GM12801 (cell line): ENCODE results near the gene TUBA1A.

Source experiments
- TF ChIP-seq, protein P1 (sequence below): IDR thresholded peaks from one replicate; pipeline ENCODE4 v1.5.1; 2011; ENCODE audit warnings: control low read depth; ENCODE audit not compliant: insufficient read length; ENCODE audit errors: extremely low read depth

Gene TUBA1A

DNA sequence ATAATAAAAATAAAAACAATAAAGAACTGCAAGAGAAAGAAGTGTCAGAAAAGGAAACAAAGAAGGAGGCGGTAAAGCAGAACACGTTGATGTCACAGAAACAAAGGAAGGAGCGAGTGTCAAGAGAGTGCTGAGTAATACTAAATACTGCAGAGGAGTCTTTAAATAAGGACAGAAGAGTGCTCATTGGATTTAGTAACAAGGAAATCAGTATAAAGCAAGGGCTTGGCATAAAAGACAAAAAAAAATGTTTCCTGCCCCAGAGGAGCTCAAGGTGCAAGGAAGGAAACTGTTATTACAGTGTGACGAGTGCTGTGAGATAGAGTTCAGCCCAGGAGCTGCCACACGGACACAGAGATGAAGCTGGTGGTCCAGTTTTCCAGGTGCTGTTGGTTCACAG, 8.4 kb upstream of the TUBA1A start:
- TF ChIP-seq, protein P1, sequence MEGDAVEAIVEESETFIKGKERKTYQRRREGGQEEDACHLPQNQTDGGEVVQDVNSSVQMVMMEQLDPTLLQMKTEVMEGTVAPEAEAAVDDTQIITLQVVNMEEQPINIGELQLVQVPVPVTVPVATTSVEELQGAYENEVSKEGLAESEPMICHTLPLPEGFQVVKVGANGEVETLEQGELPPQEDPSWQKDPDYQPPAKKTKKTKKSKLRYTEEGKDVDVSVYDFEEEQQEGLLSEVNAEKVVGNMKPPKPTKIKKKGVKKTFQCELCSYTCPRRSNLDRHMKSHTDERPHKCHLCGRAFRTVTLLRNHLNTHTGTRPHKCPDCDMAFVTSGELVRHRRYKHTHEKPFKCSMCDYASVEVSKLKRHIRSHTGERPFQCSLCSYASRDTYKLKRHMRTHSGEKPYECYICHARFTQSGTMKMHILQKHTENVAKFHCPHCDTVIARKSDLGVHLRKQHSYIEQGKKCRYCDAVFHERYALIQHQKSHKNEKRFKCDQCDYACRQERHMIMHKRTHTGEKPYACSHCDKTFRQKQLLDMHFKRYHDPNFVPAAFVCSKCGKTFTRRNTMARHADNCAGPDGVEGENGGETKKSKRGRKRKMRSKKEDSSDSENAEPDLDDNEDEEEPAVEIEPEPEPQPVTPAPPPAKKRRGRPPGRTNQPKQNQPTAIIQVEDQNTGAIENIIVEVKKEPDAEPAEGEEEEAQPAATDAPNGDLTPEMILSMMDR, result no peak

DNA sequence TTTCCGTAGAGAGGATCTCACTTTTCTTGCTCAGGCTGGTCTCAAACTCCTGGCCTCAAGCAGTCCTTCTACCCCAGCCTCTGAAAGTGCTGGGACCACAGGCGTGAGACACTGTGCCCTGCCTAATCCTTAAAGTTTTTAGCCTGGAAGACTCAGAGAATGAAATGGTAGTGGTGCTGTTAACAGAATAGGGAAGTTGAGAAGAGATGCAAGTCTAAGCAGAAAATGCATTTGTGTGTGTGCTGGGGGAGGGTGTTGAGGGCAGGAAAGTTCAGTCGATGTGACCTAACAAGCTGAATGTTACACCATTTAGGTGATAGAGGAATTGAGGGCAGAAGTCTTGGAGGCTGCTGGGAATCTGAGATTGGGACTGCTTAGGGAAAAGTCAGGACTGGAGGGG, 6.9 kb upstream of the TUBA1A start:
- TF ChIP-seq, protein P1, result no peak

DNA sequence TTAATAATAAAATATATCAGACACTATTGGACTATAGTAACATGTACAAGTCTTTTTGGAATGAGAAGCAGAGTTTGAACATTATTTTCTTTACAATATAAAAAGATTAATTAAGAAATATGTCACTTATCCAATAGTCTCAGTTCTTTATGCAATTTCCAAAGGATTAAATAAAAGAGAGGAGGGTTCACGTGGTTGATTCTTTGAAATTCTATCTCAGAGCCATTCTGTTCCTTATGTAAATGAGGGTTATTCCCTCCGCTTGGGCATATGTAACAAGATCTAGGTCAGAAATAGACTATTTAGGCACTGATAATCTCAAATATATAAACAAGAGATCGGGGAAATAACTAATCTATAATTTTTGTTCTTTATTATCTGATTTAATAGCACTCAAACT, 2.1 kb upstream of the TUBA1A start:
- TF ChIP-seq, protein P1, result no peak

DNA sequence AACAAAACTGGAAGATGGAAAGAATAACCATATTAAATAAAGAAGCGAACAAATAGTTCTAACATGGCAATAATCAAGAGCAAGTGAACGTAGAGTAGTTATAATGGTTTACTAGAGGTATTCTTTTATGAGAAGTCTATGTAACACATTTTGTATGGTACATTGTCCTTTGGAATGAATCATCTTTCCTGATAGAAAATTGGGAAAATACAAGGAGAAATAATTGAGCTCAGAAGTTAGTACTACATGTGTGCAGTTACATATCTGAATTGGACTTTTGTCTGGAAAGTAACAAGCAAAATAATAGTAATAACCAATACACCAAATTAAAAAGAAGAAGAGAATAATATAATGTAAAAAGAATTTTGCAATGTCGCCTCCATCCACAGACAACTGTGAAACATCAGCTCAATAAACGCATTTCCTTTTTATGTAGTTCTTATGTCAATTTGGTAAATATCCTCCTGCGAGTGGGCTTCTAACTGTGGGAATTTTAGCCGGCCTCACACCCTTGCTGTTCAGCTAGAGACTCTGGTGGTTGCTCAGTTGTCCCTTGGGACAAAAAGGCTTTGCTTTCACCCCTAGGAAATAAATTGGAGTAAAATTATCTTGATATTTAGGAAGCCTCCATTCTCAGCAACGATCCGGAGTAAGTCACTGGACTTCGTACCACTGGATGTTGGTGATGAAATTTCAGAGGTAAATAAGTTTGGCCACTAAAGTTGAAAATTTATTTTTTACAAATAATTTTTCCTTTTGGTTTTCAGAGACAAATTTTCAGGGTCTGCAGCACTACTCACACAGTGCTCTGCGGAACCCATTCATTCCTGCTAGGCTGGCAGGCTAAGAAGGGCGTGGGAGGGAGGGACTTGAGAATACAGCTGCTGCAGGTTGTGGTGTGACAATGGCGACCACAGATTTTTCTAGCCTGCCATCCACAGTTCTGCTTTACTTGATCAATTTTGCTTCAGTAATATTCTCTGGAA, 1.1 kb upstream of the TUBA1A start:
- TF ChIP-seq, protein P1, result no peak

DNA sequence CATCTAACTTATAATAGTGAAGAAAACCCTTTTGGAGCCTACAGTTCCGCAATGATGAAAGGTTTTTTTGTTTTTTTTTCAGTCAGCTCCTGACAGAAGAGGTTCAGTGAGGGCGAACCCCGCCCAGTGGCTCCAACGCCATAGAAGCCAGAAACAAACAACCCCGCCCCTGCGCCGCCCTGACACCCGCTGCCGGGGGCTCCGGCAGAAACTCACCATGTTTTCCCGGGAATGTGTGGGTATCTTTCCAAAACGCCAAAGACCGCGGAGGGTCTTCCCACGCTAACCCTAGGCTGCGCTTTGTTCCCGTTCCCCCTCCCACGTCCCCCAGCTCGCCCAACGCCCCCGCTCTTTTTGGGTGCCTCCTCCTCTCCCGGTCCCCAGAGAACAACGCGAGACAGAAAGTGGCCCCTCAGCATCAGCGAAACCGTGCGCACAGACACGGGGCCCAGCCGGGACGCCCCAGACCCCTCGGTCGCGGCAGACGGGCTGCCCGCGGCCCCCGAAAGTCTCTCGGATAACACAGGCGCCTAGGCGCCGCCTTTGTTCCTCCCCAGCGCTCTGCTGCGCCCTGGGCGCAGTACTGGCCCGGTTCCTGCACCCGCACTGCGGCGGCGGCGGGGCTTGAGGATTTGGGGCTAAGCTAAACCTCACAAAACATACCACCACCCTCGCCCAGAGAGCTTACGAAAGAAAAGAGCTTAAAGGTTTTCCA, 522 bp downstream of the TUBA1A start:
- TF ChIP-seq, protein P1, result no peak

DNA sequence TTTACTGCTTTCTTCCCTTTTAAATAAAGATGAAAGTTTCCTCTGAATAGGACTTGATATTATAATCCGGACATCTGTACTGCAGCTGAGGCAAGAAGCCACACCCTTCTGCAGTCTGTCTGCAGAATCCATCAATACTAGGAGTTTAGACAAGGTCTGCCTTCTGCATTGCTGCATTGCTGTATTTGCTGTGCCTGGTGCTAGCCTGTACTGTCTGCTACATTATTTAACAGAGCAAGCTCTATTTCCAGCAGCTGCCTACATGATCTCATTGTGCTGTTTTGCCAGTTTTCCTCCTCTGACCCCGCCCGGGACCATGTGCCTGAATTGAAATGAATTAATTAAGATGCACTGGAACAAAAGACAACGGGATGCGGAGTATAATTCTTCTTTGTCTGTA, 1.7 kb downstream of the TUBA1A start:
- TF ChIP-seq, protein P1, result no peak

DNA sequence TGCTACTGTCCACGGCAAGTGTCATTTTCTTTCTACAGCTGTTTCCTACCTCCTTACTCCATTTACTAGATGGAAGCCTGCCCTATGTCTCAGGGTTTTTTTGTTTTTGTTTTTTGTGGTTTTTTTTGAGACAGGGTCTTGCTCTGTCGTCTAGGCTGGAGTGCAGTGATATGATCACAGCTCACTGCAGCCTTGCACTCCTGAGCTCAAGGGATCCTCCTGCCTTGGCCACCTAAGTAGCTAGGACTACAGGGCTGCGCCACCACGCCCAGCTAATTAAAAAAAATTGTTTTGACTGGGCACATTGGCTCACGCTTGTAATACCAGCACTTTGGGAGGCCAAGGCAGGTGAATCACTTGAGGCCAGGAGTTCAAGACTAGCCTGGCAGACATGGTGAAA, 14.7 kb downstream of the TUBA1A start:
- TF ChIP-seq, protein P1, result no peak
